GM13976 (cell line): ENCODE measurements around the gene TXNDC9.
A peak's percentile ranks its signal among the peaks of the same experiment; 100 is the strongest.
"Not testable (repeated sequence)": the region's sequence is repeated elsewhere in the genome, so short reads cannot be mapped to it uniquely, and the experiment has no call there.

Experiments used
- DNase-seq: peaks from one replicate; pipeline ENCODE4 v3.0.0; 2012; ENCODE audit warnings: low spot score
- in situ Hi-C: fragments of 300-500 bp; cut with MboI; formaldehyde crosslinking; loops from one replicate; pipeline ENCODE4 v1.12.0; 2022; ENCODE audit warnings: low sequenced_read_pairs, mixed read lengths, inconsistent platforms; ENCODE audit not compliant: unreplicated experiment
- TF ChIP-seq, protein P1 (sequence below): IDR thresholded peaks from 2 replicates; pipeline ENCODE4 v1.5.1; 2012; ENCODE audit warnings: borderline replicate concordance, mild to moderate bottlenecking; ENCODE audit not compliant: insufficient read depth; ENCODE audit errors: extremely low read depth, missing control alignments, control extremely low read depth

TXNDC9 gene

GRCh38 chr2:99373144-99373543 lies 37.0 kb upstream of the TXNDC9 start:
- in situ Hi-C loops: no loop called here
- no peak for DNase-seq
- TF ChIP-seq, protein P1, sequence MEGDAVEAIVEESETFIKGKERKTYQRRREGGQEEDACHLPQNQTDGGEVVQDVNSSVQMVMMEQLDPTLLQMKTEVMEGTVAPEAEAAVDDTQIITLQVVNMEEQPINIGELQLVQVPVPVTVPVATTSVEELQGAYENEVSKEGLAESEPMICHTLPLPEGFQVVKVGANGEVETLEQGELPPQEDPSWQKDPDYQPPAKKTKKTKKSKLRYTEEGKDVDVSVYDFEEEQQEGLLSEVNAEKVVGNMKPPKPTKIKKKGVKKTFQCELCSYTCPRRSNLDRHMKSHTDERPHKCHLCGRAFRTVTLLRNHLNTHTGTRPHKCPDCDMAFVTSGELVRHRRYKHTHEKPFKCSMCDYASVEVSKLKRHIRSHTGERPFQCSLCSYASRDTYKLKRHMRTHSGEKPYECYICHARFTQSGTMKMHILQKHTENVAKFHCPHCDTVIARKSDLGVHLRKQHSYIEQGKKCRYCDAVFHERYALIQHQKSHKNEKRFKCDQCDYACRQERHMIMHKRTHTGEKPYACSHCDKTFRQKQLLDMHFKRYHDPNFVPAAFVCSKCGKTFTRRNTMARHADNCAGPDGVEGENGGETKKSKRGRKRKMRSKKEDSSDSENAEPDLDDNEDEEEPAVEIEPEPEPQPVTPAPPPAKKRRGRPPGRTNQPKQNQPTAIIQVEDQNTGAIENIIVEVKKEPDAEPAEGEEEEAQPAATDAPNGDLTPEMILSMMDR: no peak

DNA sequence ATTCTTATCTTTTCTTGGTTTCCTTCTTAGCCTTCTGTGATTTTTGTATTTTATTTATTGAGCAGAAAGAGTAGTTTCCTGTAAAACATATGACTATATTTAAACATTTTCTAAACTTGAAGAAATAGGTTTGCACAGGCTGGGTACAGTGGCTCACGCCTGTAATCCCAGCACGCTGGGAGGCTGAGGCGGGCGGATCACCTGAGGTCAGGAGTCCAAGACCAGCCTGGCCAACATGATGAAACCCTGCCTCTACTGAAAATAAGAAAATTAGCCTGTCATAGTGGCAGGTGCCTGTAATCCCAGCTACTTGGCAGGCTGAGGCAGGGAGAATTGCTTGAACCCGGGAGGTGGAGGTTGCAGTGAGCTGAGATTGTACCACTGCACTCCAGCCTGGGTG lies 32.7 kb upstream of the TXNDC9 start:
- in situ Hi-C loops: not testable (repeated sequence)

DNA sequence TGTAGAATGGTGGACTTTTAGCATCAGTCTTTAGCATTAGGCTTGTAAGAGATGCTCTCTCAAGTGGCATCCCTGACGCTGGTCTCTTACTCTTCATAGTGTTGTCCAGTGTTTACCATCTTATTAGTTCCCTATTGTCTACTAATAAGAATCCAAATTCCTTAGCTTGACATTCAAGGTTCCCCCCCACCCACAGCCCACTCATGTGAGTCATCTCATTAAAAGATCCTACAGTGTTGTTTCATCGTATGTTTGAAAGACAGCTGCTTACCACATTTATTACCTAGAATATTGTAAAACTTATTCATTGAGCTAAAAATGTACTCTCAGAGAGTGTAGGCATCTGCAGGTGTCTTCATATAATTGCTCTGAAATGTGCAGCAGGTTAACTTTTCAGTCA lies 29.5 kb upstream of the TXNDC9 start:
- TF ChIP-seq, protein P1: no peak
- no peak for DNase-seq
- in situ Hi-C loops: no loop called here

More for the DNA sequence above, 32.7 kb upstream of the TXNDC9 start:
- not testable (repeated sequence) for DNase-seq

- TF ChIP-seq, protein P1: no peak
- DNase-seq: no peak
- in situ Hi-C loops: no loop called here
Observed at GRCh38 chr2:99356853-99357252, 20.7 kb upstream of the TXNDC9 start.

- in situ Hi-C loops: not testable (repeated sequence)
Observed at GRCh38 chr2:99354825-99355224, 18.7 kb upstream of the TXNDC9 start.

GRCh38 chr2:99354070-99354469 lies 17.9 kb upstream of the TXNDC9 start:
- TF ChIP-seq, protein P1: no peak
- no peak for DNase-seq
- in situ Hi-C loops: no loop called here

More at GRCh38 chr2:99354825-99355224, 18.7 kb upstream of the TXNDC9 start:
- DNase-seq: not testable (repeated sequence)

DNA sequence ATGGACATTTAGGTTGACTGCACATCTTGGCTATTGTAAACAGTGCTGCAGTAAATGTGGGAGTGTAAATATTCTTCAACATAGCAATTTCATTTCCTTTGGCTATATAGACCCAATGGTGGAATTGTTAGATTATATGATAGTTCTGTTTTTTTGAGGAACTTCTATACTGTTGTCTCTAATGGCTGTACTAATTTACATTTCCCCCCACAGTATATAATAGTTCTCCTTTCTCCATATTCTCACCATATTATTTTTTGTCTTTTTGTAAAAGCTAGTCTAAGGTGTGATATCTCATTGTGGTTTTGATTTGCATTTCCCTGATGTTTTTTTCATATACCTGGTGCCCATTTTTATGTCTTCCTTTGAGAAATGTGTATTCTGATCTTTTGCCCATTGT lies 14.1 kb upstream of the TXNDC9 start:
- DNase-seq: no peak
- TF ChIP-seq, protein P1: no peak
- in situ Hi-C loops: no loop called here

DNA sequence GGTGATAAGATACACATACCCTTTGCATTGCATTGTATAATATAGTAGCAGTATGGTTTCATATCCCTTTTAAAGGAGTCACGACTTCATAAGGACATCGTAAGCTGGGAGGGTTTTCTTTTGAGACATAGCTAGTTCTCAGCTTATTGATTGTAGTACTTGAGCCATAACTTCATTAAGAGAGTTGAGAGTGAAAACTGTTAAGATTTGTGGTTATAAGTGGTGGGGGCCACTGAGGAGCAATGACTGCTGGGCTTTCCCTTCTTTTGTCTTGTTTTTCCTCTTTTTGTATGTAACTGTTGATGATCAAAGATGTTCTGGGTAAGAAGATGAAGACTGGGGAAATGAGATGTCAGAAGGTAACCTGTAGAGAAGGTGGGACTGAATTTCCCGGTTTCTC lies 12.0 kb upstream of the TXNDC9 start:
- DNase-seq: peak; percentile 34
- TF ChIP-seq, protein P1: no peak
- in situ Hi-C loops: loop anchor here (10.0 kb wide), 1 partner anchor 137 kb away; no protein-coding TSS in a partner anchor
